B cell (primary cell): ENCODE measurements around the gene CERT1. TPM values are rescaled to one million over a fixed set of nuclear protein-coding genes. Genes with fewer than 3 reads are reported as not detected.

Experiments used
- ATAC-seq: fragments of 200-7000 bp; cut with Tn5 transposase; one replicate; pipeline ENCODE4 v1.10.0; 2021; ENCODE audit warnings: low read depth, mild to moderate bottlenecking, moderate number of reproducible peaks, moderate library complexity
- CTCF ChIA-PET: fragments of 350-600 bp; sonication (Branson Sonifier 250); formaldehyde crosslinking; loops from one replicate; lab custom pipeline; 2021; ENCODE audit warnings: antibody characterized with exemption, inconsistent platforms; lab: Charles Lee
- POLR2A ChIA-PET: fragments of 350-600 bp; sonication (Branson Sonifier 250); formaldehyde crosslinking; loops from one replicate; lab custom pipeline; 2021; ENCODE audit warnings: antibody characterized with exemption; lab: Charles Lee
- DNase-seq: peaks from one replicate; pipeline ENCODE4 v3.0.0; 2013
- H2AFZ ChIP-seq: 2 replicates; pipeline ENCODE4 v1.6.1; 2012; ENCODE audit warnings: mild to moderate bottlenecking, low read depth, low read length; ENCODE audit not compliant: insufficient read depth, poor library complexity, severe bottlenecking
- H3K27ac ChIP-seq, 2 donors: 1 replicate in 1 of 2; 2 replicates in 1 of 2; pipeline ENCODE4 v1.5.1; 2012 to 2013; ENCODE audit warnings: low read length in 2 of 2, mild to moderate bottlenecking in 2 of 2, moderate library complexity in 1 of 2
- H3K27me3 ChIP-seq, 4 experiments: fragments of 200-600 bp in 1 of 4; sonication (generic) in 1 of 4; replicated peaks in 1 of 4; 1 replicate in 2 of 4; 2 replicates in 2 of 4; pipeline versions ENCODE4 v1.6.1 to v1.7.0; 2013 to 2016; ENCODE audit warnings: low read length in 3 of 4, mild to moderate bottlenecking in 2 of 4, mixed read lengths in 1 of 4, moderate library complexity in 1 of 4; ENCODE audit not compliant: insufficient read depth in 4 of 4, control insufficient read depth in 3 of 4; ENCODE audit errors: control extremely low read depth in 1 of 4
- H3K36me3 ChIP-seq, 2 experiments: replicated peaks in 1 of 2; 1 replicate in 1 of 2; 2 replicates in 1 of 2; pipeline versions ENCODE4 v1.6.1 to v1.7.1; 2013; ENCODE audit warnings: low read length in 1 of 2; ENCODE audit not compliant: insufficient read depth in 2 of 2, control insufficient read depth in 1 of 2; ENCODE audit errors: control extremely low read depth in 1 of 2, extremely low read depth in 1 of 2
- H3K4me1 ChIP-seq, 2 donors: fragments of 200-600 bp in 1 of 2; sonication (generic) in 1 of 2; 1 replicate in 1 of 2; 2 replicates in 1 of 2; pipeline versions ENCODE4 v1.5.1 to v1.6.1; 2013 to 2017; ENCODE audit warnings: low read length in 2 of 2; ENCODE audit not compliant: control insufficient read depth in 2 of 2, insufficient read depth in 2 of 2
- H3K4me2 ChIP-seq: replicated peaks from 2 replicates; pipeline ENCODE3; 2012; ENCODE audit warnings: mild to moderate bottlenecking, low read depth, low read length; ENCODE audit not compliant: poor library complexity, severe bottlenecking
- H3K4me3 ChIP-seq, 5 experiments: fragments of 200-600 bp in 1 of 5; sonication (generic) in 1 of 5; 1 replicate in 3 of 5; 2 replicates in 2 of 5; pipeline versions ENCODE4 v1.5.1 to v1.7.0; 2011 to 2016; ENCODE audit warnings: low read length in 4 of 5, mild to moderate bottlenecking in 4 of 5, low read depth in 2 of 5, control low read depth in 1 of 5, moderate library complexity in 1 of 5; ENCODE audit not compliant: insufficient read depth in 1 of 5; ENCODE audit errors: control extremely low read depth in 1 of 5, extremely low read depth in 1 of 5
- H3K79me2 ChIP-seq: fragments of 200-600 bp; sonication (generic); one replicate; pipeline ENCODE4 v1.6.0; 2016; ENCODE audit warnings: low read length; ENCODE audit not compliant: control insufficient read depth, insufficient read depth
- H3K9ac ChIP-seq: fragments of 200-600 bp; sonication (generic); 2 replicates; pipeline ENCODE4 v1.6.1; 2017; ENCODE audit warnings: mild to moderate bottlenecking, low read length, moderate library complexity
- H3K9me3 ChIP-seq, 3 donors: one replicate each; pipeline versions ENCODE4 v1.6.1 to v1.7.1; 2013; ENCODE audit warnings: low read length in 2 of 3; ENCODE audit not compliant: control insufficient read depth in 2 of 3, insufficient read depth in 1 of 3; ENCODE audit errors: control extremely low read depth in 1 of 3
- H4K20me1 ChIP-seq: 2 replicates; pipeline ENCODE4 v1.6.0; 2012; ENCODE audit warnings: mild to moderate bottlenecking, low read length; ENCODE audit not compliant: insufficient read depth, control insufficient read depth, poor library complexity, severe bottlenecking
- H3K27ac Mint-ChIP-seq: one replicate; pipeline ENCODE4 v1.8.0; 2021; ENCODE audit warnings: mixed read lengths
- H3K27me3 Mint-ChIP-seq: one replicate; pipeline ENCODE4 v1.8.0; 2021; ENCODE audit warnings: mixed read lengths
- H3K4me1 Mint-ChIP-seq: one replicate; pipeline ENCODE4 v1.8.0; 2021; ENCODE audit warnings: mixed read lengths
- H3K4me3 Mint-ChIP-seq: one replicate; pipeline ENCODE4 v1.8.0; 2021; ENCODE audit warnings: mixed read lengths
- H3K9me3 Mint-ChIP-seq: one replicate; pipeline ENCODE4 v1.8.0; 2022; ENCODE audit warnings: mixed read lengths; ENCODE audit not compliant: insufficient read depth
- EZH2 ChIP-seq: IDR thresholded peaks from 2 replicates; pipeline ENCODE4 v1.6.1; 2012; ENCODE audit warnings: borderline replicate concordance, low read depth, mild to moderate bottlenecking, moderate library complexity, low read length; ENCODE audit not compliant: insufficient read depth, poor library complexity, severe bottlenecking
- WGBS: methylation state at CpG from one replicate; pipeline ENCODE4 v1.1.5; 2013; ENCODE audit warnings: missing lambda C conversion rate; ENCODE audit not compliant: insufficient coverage; 5-methylcytosine and 5-hydroxymethylcytosine counted together
- intact Hi-C: fragments of 100-400 bp; cut with micrococcal nuclease; formaldehyde crosslinking; loops from one replicate; pipeline ENCODE4 v1.10.0; 2022
- polyA plus RNA-seq: library from polyadenylated mRNA; depleted of rRNA; stranded (reverse); fragments of >200 nt; gene quantifications from 2 replicates; pipeline ENCODE4 v1.2.3, GENCODE V29; 2012
- total RNA-seq, 2 donors: library from RNA; stranded (reverse); fragments of 120-200 nt in 1 of 2; gene quantifications; 1 replicate in 1 of 2; 2 replicates in 1 of 2; pipeline versions ENCODE4 v1.2.3 to v1.2.4, GENCODE V29; 2013 to 2022
- TF ChIP-seq, protein P1 (sequence below): fragments of 200-600 bp; IDR thresholded peaks from one replicate; pipeline ENCODE4 v1.8.0; 2022; ENCODE audit warnings: antibody characterized with exemption, mild to moderate bottlenecking

Gene CERT1
- total and polyA plus RNA-seq, 2 donors (not counting 1 experiment from before 2014, with no cell fraction given): 13.7 to 60.5 TPM

DNA sequence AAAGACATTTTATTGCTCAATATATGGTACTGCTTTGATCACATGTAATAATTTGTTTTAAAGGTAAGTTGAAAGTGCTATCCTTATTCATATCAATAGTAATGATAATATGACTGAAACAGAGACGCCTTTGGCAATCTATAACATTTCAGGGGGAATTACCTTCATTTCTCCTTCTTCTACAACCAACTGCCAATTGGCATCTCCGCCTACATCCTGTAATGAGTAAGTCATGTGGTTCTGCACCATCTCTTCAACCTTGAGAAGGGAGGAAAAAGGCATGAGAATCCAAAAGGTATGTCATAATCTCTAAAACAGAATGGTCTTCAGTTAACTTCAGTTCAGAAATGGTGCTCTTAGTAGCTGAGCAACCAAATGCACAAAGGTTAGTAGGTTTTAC lies 122.0 kb downstream of the CERT1 start:
- no peaks in the 10 kb centered on the region for H4K20me1 ChIP-seq
- no peak overlapping the region for H3K4me3 ChIP-seq
- ATAC-seq: no peak
- Mint-ChIP-seq H3K27ac (no peak overlapping the region), H3K27me3 (no peaks in the 10 kb centered on the region), H3K4me3 (no peak overlapping the region), H3K9me3 (no peaks in the 10 kb centered on the region), H3K4me1 (no peaks in the 10 kb centered on the region)
- H3K9ac ChIP-seq: no peak overlapping the region
- H3K27ac ChIP-seq: no peak overlapping the region
- no peak for DNase-seq
- H3K9me3 ChIP-seq: no peaks in the 10 kb centered on the region
- intact Hi-C loops: no loop called here
- H2AFZ ChIP-seq: no peak overlapping the region
- H3K4me2 ChIP-seq: no peak overlapping the region
- H3K36me3 ChIP-seq: peaks cover 11 to 45% of the 10 kb centered on the region in 2 experiments
- POLR2A ChIA-PET: no interaction called here
- no peaks in the 10 kb centered on the region for H3K4me1 ChIP-seq
- TF ChIP-seq EZH2: no peak
- TF ChIP-seq, protein P1, sequence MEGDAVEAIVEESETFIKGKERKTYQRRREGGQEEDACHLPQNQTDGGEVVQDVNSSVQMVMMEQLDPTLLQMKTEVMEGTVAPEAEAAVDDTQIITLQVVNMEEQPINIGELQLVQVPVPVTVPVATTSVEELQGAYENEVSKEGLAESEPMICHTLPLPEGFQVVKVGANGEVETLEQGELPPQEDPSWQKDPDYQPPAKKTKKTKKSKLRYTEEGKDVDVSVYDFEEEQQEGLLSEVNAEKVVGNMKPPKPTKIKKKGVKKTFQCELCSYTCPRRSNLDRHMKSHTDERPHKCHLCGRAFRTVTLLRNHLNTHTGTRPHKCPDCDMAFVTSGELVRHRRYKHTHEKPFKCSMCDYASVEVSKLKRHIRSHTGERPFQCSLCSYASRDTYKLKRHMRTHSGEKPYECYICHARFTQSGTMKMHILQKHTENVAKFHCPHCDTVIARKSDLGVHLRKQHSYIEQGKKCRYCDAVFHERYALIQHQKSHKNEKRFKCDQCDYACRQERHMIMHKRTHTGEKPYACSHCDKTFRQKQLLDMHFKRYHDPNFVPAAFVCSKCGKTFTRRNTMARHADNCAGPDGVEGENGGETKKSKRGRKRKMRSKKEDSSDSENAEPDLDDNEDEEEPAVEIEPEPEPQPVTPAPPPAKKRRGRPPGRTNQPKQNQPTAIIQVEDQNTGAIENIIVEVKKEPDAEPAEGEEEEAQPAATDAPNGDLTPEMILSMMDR: no peak
- H3K79me2 ChIP-seq: no peaks in the 10 kb centered on the region
- CTCF ChIA-PET: no interaction called here
- no peaks in the 10 kb centered on the region for H3K27me3 ChIP-seq
- WGBS: no CpG with 5 or more reads among the region's 2 CpGs

DNA sequence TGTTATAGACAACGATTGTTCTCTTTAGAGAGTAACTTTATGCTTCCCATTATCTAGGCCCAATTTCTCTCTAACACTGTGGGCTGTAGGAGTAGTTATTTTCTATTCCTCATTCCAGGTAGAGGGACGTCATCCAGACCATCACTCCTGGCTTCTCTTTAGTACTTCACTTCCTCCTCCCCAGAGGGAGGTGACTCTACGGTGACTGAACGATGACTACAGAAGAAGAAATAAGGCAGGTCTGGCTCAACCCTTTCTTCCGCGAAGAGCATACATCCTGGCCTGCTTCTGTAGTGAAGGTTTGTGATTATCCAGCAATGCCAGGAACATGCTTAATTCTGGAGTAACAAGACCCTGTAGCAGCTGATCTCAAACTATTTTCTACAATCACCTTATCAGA lies 123.6 kb downstream of the CERT1 start:
- Mint-ChIP-seq H3K4me3 (no peak overlapping the region), H3K27ac (no peak overlapping the region), H3K9me3 (no peaks in the 10 kb centered on the region), H3K4me1 (no peaks in the 10 kb centered on the region), H3K27me3 (no peaks in the 10 kb centered on the region)
- no peaks in the 10 kb centered on the region for H3K9me3 ChIP-seq
- H3K27ac ChIP-seq: no peak overlapping the region
- H3K36me3 ChIP-seq: peaks cover 16 to 48% of the 10 kb centered on the region in 2 experiments
- no peak overlapping the region for H3K4me2 ChIP-seq
- TF ChIP-seq EZH2: no peak
- TF ChIP-seq, protein P1: no peak
- H3K27me3 ChIP-seq: no peaks in the 10 kb centered on the region
- no peaks in the 10 kb centered on the region for H4K20me1 ChIP-seq
- no peak for DNase-seq
- 87% methylated on average over 3 of the region's 6 CpGs for WGBS
- H2AFZ ChIP-seq: no peak overlapping the region
- H3K79me2 ChIP-seq: no peaks in the 10 kb centered on the region
- CTCF ChIA-PET: no interaction called here
- no peak overlapping the region for H3K4me3 ChIP-seq
- no peak for ATAC-seq
- H3K4me1 ChIP-seq: no peaks in the 10 kb centered on the region
- no peak overlapping the region for H3K9ac ChIP-seq
- intact Hi-C loops: no loop called here
- POLR2A ChIA-PET: no interaction called here
